HG02759 (cell line): ENCODE results near the gene ZNF718.
"Not testable (repeated sequence)": the region's sequence is repeated elsewhere in the genome, so short reads cannot be mapped to it uniquely, and the experiment has no call there.

Source experiments
- ATAC-seq: cut with Tn5 transposase; IDR thresholded peaks from one replicate; pipeline ENCODE4 v1.9.1; 2021; ENCODE audit warnings: mild to moderate bottlenecking, moderate library complexity; ENCODE audit not compliant: unreplicated experiment

ZNF718 gene

GRCh38 chr4:124275-125081 is at the start of gene ZNF718:
ZNF718 (plus strand) TSS chr4:124501; CDS start chr4:124671, 170 bp downstream.
- peak; percentile 97 for ATAC-seq

- no peak for ATAC-seq
These were observed 38.4 kb upstream of the ZNF718 start for GRCh38 chr4:85951-86350.

DNA sequence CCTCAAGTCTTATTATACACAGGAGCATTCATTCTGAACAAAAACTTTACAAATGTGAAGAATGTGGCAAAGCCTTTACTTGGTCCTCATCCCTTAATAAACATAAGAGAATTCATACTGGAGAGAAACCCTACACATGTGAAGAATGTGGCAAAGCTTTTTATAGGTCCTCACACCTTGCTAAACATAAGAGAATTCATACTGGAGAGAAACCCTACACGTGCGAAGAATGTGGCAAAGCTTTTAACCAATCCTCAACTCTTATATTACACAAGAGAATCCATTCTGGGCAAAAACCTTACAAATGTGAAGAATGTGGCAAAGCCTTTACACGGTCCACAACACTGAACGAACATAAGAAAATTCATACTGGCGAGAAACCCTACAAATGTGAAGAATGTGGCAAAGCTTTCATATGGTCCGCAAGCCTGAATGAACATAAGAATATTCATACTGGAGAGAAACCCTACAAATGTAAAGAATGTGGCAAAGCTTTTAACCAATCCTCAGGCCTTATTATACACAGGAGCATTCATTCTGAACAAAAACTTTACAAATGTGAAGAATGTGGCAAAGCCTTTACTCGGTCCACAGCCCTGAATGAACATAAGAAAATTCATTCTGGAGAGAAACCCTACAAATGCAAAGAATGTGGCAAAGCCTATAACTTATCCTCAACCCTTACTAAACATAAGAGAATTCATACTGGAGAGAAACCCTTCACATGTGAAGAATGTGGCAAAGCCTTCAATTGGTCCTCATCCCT is 37.6 kb upstream of the ZNF718 start:
- not testable (repeated sequence) for ATAC-seq

DNA sequence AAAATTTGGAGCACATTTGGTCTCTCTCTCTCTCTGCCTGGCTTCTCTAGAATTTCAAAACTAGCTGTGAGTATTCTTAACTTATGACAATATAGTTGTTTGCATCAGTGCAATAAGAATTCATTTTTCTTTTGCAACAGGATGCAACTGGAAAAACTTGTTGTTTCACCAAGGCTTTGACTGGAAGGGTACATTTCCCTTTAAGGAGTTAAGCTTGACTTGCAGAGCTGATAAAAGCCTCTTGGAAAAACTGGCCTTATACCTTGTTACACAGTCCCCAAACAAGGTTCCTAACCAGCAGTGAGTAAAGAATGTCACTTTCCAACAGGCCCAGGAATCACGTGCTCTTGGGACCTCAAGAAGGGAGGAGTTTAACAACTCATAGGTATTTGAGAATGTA is 25.9 kb upstream of the ZNF718 start:
- ATAC-seq: no peak

- no peak for ATAC-seq
These were observed 24.4 kb upstream of the ZNF718 start for GRCh38 chr4:99863-100262.

- ATAC-seq: no peak
These were observed 17.2 kb upstream of the ZNF718 start for GRCh38 chr4:107083-107443.

GRCh38 chr4:107444-108429 is 16.6 kb upstream of the ZNF718 start:
- no peak for ATAC-seq

GRCh38 chr4:112771-113170 is 11.5 kb upstream of the ZNF718 start:
- ATAC-seq: no peak

GRCh38 chr4:113732-114131 is 10.6 kb upstream of the ZNF718 start:
- ATAC-seq: no peak

DNA sequence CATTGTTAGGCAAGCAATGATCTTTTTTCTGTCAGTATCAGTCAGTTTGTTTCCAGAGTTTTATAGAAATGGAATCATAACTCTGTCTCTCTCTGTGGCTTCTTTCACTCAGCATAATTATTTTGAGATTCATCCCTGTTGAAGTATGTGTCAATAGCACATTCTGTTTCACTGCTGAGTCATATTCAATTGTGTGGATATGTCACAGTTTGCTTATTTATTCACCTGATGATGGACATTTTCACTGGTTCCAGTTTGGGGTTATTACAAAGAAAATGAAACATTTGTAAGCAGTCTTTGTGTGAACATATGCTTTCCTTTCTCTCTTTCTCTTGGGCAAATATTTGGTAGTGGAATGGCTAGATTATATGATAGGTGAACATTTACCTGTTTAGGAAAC is 10.2 kb upstream of the ZNF718 start:
- no peak for ATAC-seq

- ATAC-seq: no peak
These were observed 7.8 kb upstream of the ZNF718 start for GRCh38 chr4:116499-116898.

- no peak for ATAC-seq
These were observed 3.7 kb upstream of the ZNF718 start for GRCh38 chr4:120616-121015.

DNA sequence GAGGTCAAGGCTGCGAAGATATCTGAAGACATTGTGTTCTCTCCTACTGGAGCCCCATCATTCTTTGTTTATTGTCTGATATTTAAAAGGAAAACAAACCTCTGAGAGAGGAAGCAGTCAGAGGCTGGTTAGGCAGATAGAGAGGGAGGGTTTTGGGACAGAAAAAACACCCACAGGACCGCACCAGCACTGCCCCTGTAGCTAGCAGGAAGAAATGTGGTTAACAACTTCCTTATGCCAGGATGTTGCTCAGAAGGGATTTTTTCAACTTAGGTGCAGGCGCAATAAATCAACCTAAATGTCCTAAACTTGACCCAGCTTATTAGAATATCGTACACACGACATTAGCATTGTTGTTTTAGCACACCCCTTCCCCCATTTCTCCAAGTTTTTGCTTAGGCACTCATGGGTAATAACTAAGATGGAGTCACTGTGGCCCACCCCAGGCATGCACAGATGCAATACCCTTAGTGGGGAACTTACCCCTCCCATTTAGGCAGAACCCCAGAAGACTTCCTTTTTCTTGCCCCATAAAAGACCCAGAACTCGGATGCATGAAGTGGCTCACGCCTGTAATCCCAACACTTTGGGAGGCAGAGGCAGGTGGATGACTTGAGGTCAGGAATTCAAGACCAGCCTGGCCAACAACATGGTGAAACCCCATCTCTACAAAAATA is 2.8 kb upstream of the ZNF718 start:
- ATAC-seq: no peak

DNA sequence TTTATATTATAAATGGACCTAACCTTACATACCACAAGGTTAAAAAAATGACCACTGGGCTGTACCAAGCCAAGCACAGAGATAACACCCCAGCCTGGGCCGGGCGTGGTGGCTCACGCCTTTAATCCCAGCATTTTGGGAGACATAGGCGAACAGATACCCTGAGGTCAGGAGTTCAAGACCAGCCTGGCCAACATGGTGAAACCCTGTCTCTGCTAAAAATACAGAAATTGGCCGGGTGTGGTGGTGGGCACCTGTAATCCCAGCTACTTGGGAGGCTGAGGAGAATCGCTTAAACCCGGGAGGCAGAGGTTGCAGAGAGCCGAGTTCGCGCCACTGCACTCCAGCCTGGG is 403 bp upstream of the ZNF718 start:
- not testable (repeated sequence) for ATAC-seq

DNA sequence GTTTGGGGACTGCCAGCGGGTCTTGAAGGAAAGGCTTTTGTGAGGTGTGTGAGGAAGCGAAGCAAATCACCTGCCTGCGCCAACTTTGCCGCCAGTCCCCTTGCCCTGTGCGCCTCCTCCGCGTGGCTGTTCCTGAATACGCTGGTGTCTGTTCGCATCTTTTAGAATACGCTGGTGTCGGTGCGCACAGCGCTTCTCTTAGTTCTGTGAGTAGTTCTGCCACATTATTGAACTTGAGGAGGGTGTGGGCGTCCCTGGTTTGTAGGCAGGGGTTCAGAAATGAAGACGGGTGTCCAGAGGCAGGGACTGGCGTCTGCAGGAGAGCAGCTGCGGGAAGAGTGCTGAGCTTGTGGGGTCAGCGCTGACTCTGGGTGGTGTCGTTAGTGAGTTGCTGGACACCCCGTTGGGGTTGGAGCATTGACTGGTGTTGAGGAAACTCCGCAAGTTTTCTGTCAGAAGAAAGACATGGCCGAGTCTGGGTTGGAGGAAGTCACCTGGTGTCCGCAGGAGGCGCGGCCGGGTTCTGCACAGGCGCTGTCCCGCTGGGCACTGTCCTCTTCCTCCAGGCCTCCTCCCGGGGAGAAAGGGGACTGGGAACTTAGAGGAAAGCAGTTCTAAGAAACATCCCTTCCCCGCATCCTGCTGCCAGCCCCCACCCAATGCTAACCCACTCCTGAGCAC is 930 bp downstream of the ZNF718 start:
- ATAC-seq: peak; percentile 17

DNA sequence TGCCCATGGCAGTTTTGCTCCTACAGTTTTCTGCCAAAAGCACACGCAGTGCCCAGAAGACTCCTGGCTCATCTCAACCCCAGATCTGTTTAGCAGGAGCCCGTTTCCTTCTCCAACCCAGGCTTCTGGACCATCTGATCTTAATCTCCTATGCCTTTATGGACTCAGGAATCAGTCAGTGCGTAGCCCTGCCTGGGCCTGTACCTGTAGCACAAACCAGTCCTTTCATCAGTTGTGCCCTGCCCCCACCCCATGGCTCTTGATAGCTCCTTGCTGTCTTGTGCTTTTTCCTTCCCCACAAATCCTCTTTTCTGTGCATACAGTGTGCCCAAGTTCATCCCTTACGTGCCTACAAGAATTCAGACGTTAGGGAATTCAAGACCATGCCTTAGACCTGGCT is 1.5 kb downstream of the ZNF718 start:
- ATAC-seq: no peak

DNA sequence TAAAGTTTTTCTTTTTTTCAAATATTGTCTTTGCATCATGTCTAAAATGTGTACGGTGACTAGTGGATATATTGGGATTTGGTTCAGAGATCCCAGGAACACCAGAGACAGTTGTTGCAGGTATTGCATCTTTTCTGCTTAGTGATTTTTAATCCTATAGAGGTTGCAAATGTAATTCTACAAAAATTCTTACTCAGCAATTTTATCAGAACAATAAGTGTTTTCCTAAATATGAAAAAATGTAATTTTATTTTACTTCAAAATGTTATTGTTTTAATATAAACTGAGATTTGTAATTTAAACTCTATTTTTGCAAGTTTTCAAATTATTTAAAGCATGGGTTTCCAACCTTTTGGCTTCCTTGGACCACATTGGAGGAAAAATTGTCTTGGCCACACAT is 8.2 kb downstream of the ZNF718 start:
- no peak for ATAC-seq

DNA sequence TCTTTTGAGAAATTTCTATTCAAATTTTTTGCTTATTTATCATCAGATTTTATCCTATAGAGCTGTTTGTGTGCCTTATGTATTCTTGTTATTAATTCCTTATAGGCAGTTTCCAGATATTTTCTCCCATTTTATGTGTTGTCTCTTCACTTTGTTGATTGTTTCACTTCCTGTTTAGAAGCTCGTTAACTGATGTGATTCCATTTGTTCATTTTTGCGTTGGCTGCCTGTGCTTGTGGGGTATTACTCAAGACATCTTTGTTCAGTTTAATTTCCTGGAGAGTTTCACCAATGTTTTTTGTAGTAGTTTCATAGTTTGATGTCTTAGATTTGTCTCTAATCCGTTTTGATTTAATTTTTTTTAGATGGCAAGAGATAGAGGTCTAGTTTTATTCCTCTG is 14.6 kb downstream of the ZNF718 start:
- ATAC-seq: no peak

DNA sequence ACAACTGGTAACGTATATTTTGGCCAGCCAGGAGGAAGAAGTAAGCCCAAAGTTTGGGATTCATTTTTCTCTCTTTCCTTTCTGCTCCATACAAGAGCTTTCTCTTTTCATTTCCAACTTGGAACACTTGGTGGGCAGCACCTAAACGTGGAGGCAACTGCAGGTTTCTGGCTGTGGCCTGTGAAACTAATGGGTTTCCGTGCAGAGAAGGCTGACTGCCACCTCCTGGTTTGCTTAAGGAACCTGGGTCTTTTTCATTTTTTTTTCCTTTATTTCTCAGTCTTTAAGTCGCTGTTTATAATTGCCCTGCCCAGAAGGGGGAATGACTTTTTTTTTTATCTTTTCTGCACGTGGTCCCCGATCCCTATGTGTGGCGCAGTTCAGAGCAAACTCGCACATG is 15.4 kb downstream of the ZNF718 start:
- no peak for ATAC-seq

- no peak for ATAC-seq
These were observed 22.3 kb downstream of the ZNF718 start for GRCh38 chr4:146621-147020.
